ENCODE measurements around the gene BBOX1.

The BBOX1 gene

DNA sequence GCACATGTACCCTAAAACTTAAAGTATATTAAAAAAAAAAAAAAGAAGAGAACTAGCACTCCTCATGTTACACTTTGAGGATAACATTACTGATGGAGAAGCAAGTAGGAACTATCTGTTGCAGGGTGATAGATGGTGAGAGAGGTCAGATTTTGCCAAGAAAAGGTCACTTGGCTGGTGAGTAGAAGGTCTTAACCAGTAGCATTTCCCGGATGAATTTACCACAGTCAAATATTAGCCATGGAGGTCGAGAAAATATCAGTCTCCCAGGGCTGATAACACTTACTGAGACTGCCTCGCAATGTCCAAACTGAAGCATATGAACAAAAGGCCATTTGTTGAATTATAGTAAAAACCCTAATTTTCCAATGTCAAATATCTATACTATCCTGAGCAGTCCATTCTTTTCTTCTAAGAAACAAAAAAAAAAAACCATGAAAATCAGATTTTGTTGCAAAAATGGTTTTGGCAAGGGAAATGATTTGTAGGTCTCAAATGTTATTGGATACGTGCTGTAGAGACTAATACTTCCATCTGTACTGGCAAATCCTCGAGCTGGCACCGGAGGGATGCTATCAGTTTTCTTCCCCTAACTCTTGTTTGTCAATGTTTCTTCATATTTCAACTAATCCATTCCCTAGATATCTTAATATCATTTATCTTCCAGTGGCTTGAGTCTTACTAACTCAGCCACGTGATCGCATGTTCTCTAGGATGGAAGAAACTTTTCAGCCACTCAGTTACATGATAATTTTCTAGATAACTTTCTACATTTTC is 14.5 kb upstream of the BBOX1 start:
- DNase-seq, result no peak

DNA sequence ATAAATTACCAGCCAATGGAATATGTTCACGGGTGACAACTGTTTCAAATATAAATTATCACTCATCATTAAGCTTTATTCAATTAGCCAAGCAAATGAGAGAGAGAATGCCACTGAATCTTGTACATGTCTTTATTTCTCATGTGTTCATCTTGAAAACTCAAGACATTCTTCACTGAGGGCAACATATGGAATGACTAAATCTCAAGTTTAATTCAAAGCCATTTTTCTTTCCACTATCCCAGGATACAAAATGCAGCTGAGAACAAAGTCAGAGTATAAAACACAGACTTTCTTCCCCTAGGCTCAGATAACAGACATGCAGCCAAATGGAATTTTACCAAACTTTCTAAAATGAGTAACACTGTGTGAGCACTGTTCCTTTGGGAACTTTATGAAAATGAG is 12.1 kb upstream of the BBOX1 start:
- no peak for DNase-seq

DNA sequence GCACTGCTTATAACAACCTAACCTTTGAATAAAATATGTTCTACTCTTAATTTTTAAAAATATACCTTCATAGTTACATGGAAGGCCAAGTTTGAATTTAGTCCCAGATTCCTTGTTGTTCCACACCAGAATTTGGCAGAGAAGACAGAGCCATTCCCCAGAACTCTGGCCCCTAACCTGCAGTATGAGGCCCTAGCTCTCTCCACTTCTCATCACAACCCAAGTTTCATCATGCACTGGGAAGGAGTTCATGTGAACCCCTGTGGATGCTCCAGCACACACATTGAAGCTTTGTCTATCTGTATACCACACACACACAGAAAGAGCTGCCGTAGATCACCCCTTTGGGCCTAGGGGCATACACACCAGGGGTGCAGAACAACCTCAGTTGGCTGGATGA is 10.6 kb upstream of the BBOX1 start:
- no peak for DNase-seq

DNA sequence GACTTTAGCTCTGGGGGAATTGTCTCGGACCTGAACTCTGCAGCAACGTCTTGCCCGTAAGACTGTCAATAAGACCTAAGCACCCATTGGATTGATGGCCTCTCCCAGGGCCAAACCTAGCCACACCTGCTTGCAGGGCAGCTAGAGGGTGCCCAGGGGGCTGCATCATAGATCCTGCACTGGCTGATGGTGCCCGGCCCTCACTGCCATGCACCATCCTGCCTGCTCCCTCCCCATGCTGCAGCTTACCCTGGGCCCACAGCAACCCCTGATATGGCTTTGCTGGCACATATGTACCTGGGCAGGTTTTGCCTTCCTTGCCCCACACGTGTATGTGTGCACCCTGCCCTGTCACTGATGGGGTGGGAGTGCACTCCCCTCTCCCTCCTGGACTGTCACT is 8.9 kb upstream of the BBOX1 start:
- no peak for DNase-seq

DNA sequence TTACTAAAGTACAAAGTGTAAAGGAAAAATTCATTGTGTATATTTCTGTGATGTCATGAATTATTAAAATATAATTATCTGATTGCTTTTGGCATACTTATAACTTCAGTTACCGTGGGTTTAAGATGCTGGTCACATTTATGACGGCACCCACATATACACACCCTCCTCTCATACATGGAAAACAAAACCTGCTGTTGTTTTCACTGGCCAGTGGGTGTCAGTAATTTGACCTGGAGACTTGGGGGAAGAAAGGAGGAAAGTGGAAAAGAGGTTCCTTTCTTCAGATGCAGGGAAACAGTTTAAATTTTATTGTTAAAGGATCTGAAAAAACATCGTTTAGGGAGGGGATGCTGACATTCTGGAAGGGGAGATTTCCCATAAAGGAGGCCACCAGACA is 742 bp upstream of the BBOX1 start:
- no peak for DNase-seq

DNA sequence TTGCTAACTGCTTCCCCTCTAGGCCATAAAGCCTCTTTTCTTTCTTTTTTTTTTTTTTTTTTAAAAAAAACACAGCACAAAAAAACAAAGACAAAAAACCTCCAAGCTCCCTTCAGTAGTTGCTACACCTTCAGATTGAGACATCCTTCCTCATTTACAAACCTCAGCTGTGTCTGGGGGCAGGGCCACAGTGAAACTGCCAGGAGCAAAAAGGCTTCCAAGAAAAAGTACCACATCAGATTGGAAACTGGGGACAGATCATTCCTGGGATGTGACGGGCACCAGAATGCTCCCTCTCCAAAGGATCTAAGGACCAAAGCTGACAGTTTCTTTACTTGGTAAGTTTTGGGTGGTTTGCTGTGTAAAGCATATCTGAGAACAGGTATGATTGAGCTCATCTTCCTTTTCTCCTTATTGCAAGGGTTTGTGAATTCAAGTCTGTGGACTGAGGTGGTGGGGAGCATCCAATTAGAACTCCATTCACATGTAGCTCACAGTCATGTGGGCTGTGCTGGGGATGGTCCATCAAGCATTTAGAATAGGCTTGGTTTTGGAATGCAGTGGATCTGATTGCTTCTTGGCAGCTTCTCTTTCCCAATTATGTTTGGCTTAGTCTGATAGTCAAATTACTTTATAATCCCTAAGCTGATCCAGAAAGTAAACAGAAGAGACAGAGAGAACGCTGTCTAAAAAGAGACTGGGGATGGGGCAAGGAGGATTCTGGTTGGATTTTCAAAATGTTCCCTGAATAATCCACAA is 705 bp downstream of the BBOX1 start:
- no peak for DNase-seq

DNA sequence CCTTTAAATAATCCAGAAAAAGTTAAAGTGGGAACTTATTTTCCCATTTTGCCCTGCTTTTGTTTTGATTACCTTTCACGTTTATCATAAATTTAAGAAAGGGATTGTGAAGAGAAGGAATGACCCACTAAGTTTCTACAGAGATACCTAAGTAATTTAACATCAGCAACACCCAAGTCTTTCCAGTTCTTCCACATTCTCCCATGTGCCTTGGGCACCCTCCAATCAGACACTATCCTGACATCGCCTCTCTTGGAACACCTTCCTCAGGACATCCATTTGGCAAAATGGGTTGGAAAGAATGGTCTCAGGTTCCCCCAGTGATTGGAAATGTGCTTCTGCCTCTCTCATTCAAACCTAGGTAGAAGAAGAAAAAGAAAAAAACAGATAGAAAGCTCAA is 6.3 kb downstream of the BBOX1 start:
- DNase-seq, result no peak

DNA sequence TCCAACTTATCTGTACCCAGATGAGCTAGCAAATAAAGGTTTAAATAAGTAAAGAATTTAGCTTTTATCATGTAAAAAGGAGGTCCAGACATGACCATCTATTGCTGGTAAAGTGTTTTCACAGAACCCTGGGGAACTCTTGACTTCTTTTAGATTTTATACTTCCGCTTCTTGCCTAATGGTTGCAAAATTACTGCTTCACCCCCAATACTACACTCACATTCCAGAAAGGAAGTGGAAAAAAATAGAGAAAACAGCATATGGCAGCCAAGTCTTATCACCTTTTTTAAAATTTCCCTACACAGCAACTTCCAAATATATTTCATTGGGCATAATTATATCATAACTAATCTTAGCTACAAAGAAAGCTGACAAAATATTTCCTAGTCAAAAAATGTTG is 12.1 kb downstream of the BBOX1 start:
- DNase-seq, result no peak

DNA sequence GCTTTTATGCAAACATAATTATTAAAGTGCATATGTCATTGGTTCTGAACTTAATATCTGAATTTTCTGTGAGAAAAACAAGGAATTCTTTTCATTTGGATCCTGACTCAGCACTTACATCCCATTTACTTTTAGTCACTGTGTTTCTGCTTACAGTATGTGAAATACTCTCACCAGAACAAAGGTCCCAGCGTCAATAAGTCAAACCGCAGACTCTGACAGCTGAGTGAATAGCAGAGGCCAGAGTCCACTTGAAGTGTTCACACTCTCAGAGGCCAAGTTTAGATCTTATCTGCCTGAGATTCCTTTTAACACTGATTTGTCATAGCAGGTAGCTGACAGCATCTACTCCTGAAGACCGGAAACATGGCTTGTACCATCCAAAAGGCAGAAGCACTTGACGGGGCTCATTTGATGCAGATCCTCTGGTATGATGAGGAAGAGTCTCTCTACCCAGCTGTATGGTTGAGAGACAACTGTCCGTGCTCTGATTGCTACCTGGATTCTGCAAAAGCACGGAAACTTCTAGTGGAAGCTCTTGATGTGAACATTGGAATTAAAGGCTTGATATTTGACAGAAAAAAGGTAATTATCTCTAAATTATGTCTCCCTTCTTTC is 14.6 kb downstream of the BBOX1 start:
- no peak for DNase-seq

DNA sequence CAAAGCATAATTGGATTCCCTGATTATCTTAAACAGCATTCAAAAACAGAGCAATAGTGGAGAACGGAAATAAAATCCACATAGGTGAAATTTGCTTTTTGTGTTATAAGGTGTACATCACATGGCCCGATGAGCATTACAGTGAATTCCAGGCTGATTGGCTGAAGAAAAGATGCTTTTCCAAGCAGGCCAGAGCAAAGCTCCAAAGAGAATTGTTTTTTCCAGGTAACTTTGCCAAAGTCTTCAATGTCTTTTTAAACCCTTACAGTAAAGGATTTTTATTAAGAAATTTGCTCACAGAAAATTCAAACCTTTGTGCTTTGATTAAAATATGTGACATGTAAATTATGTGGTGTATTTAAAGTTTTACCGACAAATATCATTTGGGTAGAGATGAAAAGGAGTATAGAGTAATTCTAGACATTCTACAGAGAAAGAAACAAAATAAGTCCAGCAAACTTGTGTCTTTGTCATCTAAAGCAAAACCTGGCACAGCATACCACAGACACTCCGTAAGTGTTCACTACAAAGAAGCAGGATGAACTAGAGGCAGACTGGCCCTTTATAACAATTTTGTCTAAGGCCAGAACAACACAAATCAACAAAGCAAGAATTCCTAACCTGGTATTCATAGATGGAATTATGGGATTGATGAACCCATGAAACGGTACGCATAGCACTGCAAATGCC is 16.6 kb downstream of the BBOX1 start:
- DNase-seq, result no peak

DNA sequence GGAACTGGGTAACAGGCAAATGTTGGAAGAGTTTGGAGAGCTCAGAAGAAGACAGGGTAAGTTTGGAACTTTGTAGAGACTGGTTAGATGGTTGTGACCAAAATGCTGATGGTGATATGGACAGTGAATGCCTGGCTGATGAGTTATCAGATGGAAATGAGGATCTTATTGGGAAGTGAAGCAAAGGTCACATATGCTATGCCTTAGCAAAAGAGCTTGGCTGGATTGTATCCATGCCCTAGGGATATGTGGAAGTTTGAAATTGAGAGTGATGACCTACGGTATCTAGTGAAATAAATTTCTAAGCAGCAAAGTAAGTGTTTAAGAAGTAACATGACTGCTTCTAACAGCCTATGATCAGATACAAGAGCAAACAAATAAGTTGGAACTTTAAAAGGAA is 17.8 kb downstream of the BBOX1 start:
- no peak for DNase-seq

DNA sequence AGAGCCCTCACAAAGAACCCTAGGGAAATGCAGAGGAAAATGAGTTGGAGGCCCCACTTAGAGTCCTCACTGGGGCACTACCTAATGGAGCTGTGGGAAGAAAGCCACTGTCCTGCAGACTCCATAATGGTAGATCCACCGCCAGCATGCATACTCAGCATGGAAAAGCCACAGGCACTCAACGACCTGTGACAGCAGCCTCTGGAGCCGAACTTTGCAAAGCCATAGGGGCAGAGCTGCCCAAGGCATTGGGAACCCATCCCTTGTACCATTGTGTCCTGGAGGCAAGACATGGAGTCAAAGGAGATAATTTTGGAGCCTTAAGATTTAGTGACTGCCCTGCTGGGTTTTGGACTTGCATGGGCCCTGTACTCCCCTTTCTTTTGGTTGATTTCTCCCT is 18.8 kb downstream of the BBOX1 start:
- DNase-seq, result no peak

DNA sequence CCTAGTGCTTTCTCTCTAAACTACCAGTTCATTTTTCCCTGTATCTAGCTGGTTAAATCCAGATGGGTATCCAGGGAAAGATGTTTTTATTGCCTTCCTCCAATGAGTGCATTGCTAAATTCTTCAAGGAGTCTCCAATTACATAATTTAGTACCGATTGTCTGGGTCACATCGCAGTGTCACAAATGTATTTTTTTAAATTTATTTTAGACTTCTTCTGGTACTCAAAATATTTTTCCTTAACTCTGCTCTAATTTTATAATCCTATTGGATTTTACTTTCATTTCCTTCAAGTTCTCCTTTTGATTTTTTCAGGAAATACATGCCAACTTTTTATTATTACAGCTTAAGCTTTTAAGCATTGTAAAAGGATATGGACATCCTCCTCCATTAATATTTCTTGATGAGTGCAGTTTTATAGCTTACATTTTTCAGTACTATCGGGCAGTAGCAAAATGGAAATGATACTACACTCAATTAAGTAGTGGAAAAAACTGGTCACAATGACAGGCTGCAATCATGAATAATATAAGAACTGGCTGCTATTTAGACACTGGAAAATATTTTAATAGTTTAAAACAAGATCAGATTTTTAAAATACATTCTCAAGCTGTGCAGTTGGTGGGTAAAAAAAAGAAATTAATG is 20.3 kb downstream of the BBOX1 start:
- DNase-seq, result no peak

DNA sequence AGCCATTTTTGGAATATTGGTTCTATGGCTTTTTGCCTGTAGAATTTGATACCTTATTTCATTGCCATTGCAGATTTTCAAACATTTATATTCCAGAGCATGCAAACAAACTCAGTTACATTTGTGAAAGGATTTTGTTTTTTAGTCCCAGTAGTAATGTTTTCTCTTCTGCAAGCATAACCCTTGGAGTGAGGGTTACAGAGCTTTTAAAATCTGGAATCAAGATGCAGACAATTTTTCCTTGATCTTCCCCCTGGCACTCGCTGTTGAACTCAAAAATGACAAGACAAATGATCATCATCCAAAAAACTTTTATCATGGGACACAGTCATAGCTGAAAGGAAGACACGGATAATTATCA is 20.8 kb downstream of the BBOX1 start:
- no peak for DNase-seq

DNA sequence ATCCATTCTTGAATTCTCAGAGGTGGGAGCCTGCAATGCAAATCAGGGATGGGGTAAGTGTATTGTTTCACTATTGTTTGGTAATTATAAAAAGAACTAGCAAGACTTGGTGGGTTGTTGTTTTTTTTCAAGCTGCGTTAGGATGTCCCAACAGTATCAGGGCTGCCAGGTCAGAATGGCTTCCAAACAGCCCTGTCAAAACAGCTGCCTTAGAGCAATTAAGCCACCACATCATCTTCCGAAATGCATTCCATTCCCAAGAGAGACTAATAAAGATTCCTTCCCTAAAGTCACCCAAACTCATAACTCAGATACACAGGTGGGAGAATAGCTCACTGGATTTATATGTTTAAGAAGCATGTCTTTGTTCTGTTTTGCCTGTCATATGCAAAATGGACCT is 23.5 kb downstream of the BBOX1 start:
- DNase-seq, result no peak

DNA sequence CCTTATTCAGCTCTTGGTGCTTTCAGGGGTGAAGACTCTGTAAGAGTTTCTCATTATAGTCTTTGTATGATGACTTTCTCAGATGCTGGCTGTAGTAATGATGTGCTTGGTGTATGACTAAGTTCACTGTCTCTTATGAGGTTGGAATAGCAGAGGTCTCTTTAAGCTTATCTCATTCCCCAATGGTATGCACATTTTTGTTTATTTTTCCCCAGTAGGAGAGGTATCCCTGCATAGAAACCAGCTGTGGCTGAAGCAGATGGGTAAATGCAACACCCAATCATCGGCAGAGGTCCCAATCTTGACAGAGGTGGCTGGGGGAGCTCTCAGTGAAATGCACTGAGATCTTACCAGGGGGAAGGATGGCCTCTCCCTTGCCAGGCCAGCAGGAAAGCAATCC is 34.6 kb downstream of the BBOX1 start:
- DNase-seq, result no peak

DNA sequence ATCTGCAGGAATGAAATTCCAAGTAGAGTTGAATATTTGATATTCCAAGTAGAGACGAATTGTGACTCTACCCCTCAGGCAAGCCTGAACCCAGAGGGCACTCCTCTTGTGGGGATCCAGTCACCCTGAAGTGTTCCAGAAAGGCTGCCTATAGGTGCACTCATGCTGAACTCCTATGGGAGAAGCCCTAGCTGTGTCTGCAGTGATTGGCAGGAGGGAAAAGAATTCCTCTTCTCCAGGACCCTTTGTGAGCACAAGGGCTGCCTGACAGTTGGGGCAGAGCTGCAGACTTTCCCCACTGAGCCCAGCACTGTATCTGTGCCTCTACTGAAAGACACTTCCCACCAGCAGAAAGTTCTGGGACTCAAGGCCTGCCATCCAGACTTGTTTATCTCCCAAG is 35.0 kb downstream of the BBOX1 start:
- no peak for DNase-seq

DNA sequence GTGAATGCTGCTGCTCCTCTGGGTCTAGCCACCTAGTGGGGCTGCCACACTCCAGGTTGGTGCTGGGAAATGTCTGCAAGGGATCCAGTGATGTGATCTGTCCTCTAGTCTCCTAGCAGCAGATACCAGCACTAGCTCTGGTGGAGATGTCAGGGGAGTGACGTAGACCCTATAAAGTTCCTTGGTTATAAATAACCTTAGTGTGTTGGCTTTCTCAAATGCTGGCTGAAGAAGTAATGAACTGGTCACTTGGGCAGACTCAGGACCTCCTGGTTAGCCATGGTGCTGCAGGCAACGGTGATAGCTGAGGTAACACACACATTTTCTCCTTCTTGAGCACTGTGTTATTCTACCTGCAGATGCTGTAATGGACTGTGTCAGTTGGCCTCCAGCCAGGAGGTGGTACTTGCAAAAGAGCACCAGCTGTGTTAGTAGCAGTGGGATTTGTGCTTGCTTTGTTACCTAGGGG is 35.5 kb downstream of the BBOX1 start:
- DNase-seq, result no peak

DNA sequence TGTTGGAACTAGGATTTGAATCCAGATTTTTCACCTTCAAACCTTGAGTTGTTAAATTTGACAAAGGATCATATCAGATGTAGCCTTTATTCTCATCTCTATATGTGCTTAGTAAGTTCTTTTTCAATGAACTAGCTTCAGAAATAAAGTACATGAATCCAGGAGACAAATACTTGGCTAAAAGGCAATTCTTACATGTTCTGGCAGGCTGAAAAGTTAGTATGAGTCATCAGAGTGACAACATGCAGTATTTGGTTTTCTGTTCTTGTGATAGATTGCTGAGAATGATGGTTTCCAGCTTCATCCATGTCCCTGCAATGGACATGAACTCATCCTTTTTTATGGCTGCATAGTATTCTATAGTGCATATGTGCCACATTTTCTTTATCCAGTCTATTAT is 40.4 kb downstream of the BBOX1 start:
- no peak for DNase-seq

DNA sequence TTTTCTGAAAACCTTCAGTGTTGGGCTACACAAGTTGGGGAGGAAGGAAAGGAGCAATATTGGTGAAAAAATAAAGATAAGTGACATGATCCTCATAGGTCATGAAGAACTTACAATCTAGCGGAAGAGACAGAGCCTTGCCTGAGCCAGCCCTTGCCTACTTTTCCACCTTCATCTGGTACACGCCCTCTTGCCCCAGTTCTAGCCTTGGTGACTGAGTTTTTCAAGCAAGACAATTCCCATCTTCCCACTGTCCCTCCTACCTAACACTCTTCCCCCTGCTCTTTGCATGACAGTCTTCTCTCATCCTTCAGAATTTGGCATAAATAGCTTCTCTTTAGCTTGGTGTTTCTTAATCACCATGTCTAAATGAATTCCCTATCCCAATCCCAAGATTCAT is 42.6 kb downstream of the BBOX1 start:
- no peak for DNase-seq

DNA sequence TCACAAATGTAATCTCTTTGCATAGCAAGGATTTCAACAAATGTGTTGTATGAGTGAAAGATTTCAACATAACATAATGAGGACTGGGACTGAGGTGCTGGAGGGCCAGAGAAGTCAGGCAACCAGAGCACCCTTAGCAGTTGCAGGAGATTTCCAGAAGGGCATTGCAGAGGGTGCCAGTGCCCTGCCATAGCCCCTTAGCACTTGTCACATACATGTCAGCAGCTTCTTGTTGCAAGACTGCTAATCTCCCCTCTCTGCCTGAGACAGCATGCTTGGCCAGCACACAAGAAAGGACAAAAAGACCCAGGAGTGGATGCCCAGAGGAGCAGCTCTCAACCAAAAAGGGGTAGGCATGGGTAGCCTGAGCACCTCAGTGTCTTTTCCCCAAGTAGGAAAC is 43.2 kb downstream of the BBOX1 start:
- DNase-seq, result no peak

DNA sequence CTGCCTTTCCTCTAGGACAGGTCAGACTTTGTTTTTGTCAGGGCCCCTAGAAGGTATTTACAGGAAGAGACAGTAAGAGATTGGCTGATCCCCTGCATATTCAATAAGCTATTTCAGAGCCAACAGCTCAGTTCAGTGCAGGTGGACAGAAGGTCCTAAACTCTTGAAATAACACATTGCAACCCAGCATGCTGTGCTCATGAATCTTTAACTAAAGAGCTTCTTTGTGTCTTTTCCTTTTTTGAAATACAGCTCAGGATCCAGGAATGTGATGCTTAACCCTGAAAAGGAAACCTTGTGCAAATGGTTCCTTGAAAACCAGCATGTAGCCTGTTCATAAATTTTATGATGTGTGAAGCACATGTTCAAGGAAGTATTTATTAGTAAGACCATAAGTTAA is 43.9 kb downstream of the BBOX1 start:
- DNase-seq, result no peak

DNA sequence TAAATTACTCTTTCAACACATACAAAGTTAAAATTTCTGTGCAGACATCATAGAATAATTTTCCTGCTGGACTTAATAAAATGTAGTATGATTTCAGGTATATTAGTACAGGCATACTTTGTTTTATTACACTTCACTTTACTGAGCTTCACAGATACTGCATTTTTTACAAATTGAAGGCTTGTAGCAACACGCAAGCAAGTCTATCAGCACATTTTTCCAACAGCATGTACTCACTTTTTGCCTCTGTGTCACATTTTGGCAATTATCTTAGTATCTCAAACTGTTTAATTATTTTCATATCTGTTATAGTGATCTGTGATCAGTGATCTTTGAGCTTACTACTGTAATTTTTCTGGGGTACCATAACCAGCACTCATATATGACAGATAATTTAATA is 44.5 kb downstream of the BBOX1 start:
- DNase-seq, result no peak

Measured in activated CD4-positive, alpha-beta T cell treated with anti-CD3 and anti-CD28 coated beads, Interleukin-2, Interleukin-6, amounts not matched to agents 100 ng/mL and 50 ng/mL, durations not matched to agents 16 hours and 8 hours (primary cell).